Left renal pelvis (tissue), 4 donors: ENCODE measurements around the gene SLC13A4. TPM values are rescaled to one million over a fixed set of nuclear protein-coding genes. Genes with fewer than 3 reads are reported as not detected.
A peak's percentile ranks its signal among the peaks of the same experiment; 100 is the strongest.
"Not testable (repeated sequence)": the region's sequence is repeated elsewhere in the genome, so short reads cannot be mapped to it uniquely, and the experiment has no call there.

Experiments used
- DNase-seq, 4 donors: peaks; one replicate each; pipeline ENCODE4 v3.0.0-alpha.2; 2013; ENCODE audit warnings: low read depth in 4 of 4, low spot score in 3 of 4
- polyA plus RNA-seq, 4 donors: library from polyadenylated mRNA; unstranded; fragments of 120-200 nt; gene quantifications; one replicate each; pipeline ENCODE4 v1.2.1, GENCODE V29; 2013; ENCODE audit not compliant: insufficient read length in 4 of 4

Gene SLC13A4
- polyA plus RNA-seq, 4 donors = 0.85 to 3.1 (median 2.1) TPM

GRCh38 chr7:135667626-135668025 lies 60.4 kb downstream of the SLC13A4 start:
- DNase-seq = not testable (repeated sequence)

DNA sequence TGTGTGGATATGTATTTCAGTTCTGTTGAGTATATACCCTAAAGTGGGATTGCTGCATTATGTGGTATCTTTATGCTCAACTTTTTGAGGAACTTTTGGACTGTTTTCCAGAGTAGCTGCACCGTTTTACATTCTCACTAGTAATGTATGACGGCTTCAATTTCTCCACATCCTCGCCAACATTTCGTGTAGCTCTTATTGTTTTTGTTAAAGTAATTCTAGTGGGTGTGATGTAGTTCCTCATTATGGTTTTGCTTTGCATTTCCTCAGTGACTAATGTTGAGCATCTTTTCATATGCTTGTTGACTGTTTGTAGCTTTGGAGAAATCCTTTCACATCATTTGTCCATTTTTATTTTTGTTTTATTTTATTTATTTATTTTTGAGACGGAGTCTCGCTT lies 61.1 kb downstream of the SLC13A4 start:
- no peak for DNase-seq

GRCh38 chr7:135666156-135666555 lies 61.8 kb downstream of the SLC13A4 start:
- DNase-seq = no peak

- DNase-seq = no peak
These were observed 62.9 kb downstream of the SLC13A4 start for GRCh38 chr7:135665042-135665441.

- no peak for DNase-seq
These were observed 63.9 kb downstream of the SLC13A4 start for GRCh38 chr7:135664046-135664589.

DNA sequence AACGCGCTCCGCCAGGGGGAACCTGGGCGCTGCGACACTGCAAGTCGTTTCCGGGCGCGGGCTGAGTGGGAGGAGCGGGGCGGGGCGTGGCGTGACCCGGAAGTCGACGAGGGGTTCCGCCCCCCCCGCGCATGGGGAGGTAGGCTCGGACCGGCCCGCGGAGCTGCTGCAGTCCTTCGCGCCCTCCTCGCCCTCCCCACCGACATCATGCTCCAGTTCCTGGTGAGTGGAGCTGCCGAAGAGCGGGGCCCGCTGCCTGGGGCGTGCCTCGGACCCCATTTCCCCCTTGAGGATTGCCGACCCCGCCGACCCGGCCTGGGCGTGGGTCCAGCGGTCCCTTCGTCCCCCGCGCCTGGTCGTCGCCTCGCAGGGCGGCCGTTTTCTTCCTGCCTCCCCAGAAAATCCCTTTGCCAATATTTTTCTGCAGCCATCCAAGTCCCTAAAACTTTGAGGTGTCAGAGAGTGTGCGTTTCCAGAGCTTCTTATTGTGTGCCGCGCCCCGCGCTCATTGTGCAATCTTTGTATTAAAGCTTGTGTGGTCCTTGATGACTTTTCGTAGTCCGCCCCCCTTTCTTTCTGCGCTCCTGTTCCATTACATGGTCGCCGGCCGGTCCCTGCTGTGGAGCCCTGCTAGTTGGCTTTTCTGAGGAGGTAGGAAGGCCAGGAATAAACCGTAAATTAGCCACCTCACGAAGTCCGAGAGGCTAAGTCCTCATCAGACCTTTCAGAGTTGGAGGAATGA lies 65.4 kb downstream of the SLC13A4 start, which contains the start of gene STMP1:
Gene STMP1 (plus strand): TSS at position 142 of the 742 bp plus-strand sequence.
- peak; percentile 82 to 87 (median 86) for DNase-seq

DNA sequence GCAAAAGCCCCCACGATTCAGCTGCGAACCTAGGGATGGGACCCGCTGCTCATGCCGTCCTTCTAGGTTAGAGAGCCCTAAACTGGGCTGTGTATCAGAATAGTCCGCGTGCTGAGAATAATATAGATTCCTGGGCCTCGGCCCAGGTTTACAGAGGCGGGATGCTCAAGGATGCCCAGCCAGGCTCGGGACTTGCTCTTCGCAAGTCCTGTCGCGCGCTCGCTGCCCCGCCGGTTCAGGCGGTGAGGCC lies 65.9 kb downstream of the SLC13A4 start:
- DNase-seq = no peak

GRCh38 chr7:135661311-135662122 lies 66.5 kb downstream of the SLC13A4 start:
- DNase-seq = no peak

GRCh38 chr7:135659159-135659846 lies 68.7 kb downstream of the SLC13A4 start:
- DNase-seq = no peak

DNA sequence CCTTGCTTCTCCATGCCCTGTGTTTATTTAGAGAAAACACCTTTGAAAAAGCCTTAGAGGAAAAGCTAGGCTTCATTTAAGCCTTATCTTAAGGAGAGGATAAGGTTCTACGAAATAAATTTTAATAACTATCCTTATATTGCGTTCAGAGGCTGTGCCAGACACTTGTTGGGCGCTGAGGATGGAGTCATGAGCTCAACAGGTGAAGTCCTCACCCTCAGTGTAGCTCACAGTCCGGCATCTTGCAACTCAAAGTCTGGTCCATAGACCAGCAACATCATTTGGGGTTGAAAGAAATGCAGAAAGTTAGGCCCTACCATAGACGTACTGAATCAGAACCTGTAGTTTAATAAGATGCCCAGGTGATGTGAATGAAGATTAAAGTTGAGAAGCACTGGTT lies 69.4 kb downstream of the SLC13A4 start:
- DNase-seq = no peak

- DNase-seq = peak in 1 of 4 donors; percentile 30
These were observed 74.5 kb downstream of the SLC13A4 start for GRCh38 chr7:135653340-135654080.

DNA sequence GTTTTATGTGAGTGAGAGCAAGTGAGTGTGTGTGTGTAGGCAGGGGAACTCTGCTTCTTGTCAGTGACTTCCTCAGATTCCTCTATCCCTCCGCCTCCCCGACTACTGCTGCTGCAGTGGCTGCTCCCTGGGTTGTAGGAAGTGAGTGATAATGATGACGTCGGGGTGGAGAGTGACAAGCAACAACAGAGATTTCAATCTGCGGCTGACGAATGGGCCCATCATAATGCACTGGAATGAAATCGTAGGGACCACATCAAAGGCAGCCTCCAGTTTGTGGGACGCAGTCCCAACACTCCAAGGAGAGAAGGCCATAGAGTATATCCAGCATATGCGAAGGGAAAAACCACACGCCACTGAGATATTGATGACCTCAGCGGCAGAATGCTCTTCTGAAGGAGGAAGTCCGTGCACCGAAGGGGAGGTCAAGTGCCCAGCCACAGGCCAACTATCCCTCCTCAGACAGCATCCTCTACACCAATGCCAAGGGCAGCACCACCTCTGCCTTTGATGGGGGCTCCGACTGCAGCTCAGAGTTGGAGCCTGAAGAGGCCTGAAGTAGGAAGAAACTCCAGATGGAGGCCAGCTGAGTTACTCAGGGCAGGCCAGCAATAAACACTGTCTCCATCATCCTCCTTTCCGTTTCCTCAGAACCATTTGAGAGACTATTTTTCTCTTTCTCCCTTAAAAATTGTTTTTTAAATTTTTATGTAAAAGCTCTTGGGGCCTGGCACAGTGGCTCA lies 77.0 kb downstream of the SLC13A4 start:
- no peak for DNase-seq

- no peak for DNase-seq
These were observed 79.8 kb downstream of the SLC13A4 start for GRCh38 chr7:135648235-135648634.

- DNase-seq = no peak
These were observed 80.2 kb downstream of the SLC13A4 start for GRCh38 chr7:135647755-135648154.

DNA sequence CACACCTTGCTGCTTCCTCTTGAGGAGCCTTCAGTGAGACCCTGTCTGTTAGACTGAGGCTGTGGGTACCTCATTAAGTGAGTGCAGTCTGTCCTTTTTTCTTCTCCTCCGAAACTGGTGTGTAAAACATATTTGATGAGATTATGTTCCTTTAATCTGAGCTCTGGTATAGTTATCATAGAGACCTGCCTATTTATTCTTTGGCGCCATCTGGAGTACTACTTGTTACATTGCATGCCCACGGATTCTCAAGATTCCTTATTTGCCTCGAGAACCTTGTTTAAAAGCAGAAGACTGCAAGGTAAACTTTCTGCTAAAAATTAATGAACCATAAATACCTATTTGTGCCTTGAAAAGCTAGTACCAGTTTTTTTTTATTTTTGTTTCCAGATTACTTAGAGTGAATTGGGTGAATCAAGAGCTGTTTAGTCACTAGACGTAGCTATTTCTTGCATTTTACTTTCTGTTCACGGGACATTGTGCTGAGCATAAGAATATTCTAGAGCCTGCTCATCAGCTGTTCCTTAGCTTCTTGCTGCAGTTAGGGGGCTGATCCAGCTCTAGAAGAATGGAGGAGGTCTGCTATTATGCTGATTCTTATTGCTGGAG lies 82.6 kb downstream of the SLC13A4 start:
- DNase-seq = no peak

- DNase-seq = no peak
These were observed 83.3 kb downstream of the SLC13A4 start for GRCh38 chr7:135644729-135645128.

DNA sequence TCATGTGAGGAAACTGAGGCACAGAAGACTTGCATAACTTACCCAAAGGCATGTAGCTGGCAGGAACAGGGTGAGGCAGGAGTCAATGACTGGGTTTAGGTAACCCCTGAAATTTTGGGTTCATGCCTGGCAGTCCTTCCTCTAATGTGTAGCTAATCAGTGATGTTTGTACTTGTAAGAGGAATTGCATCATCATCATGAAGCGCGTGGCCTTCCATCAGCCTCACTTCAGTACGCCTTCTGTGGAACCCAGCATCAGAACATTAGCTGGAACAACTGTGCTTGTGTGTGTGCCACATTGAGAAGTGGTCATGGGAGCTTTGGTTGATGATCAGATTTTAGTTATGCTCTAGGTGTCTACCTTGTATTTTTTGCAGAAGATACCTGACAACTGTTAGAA lies 83.8 kb downstream of the SLC13A4 start:
- DNase-seq = no peak

DNA sequence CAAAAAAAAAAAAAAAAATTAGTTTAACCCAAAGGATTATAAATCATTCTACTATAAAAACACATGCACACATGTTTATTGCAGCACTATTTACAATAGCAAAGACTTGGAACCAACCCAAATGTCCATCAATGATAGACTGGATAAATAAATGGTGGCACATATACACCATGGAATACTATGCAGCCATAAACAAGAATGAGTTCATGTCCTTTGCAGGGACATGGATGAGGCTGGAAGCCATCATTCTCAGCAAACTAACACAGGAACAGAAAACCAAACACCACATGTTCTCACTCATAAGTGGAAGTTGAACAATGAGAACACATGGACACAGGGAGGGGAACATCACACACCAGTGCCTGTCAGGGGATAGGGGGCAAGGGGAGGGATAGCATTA lies 88.3 kb downstream of the SLC13A4 start:
- not testable (repeated sequence) for DNase-seq

- DNase-seq = no peak
These were observed 93.7 kb downstream of the SLC13A4 start for GRCh38 chr7:135634191-135634878.
